ENCODE results near the gene NUP205.
A peak's percentile ranks its signal among the peaks of the same experiment; 100 is the strongest.
"Not testable (repeated sequence)": the region's sequence is repeated elsewhere in the genome, so short reads cannot be mapped to it uniquely, and the experiment has no call there.

NUP205 gene

DNA sequence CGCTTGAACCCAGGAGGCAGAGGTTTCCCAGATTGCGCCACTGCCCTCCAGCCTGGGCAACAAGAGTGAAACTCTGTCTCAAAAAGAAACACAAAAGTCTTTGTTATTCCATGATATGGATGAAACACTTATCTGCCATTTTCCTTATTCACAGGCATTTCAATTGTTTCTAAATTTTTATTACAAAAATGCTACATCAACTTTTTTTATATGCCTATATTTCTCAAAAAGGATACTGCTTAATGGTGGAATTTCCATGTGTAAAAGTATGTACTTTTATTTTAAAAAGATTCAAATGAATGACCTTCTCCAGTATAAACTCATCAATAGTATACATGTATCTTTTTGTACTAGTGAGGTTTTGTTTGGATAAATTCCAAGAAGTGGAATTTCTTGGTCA lies 62.7 kb downstream of the NUP205 start:
- DNase-seq (ENCODE audit: low read depth) = no peak

DNA sequence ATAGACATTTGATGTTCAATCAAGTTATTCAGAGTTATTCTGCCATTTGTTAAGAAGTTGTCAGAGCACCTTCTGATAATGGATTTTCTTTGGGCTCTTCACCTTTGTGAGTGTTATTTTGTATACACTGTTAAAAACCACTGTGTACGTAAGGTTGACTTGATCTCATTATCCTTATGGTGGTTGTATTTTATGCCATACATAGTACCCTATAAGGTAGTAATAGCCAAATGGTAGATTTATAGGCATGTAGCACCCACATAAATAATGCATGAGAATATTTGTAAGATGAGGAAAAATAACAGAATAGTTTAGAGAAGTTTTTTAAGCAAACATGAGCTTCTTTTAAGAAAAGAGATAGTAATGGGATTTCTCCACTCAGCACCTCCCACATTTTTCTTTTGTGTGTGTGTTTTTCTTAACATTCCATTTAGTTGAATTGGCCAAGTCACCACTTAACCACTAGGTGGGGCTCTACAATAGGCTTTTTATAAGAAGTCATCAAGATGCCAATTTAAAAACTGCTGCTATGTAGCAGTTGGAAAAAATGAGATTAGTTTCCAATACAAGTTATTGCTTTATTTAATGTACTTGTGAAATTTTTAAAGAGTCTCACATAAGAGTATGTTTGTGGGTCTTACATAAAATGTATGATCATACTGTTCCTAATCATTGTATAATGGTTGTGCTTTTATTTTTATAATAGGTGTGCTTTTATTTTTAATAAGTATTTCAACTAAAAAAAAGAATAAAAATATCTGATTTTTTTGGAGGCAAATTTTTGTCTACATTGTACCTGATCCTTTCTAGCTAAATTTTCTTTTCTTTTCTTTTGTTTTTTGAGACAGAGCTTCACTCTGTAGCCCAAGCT lies 63.5 kb downstream of the NUP205 start:
- peak; percentile 90 for DNase-seq (ENCODE audit: low read depth)

DNA sequence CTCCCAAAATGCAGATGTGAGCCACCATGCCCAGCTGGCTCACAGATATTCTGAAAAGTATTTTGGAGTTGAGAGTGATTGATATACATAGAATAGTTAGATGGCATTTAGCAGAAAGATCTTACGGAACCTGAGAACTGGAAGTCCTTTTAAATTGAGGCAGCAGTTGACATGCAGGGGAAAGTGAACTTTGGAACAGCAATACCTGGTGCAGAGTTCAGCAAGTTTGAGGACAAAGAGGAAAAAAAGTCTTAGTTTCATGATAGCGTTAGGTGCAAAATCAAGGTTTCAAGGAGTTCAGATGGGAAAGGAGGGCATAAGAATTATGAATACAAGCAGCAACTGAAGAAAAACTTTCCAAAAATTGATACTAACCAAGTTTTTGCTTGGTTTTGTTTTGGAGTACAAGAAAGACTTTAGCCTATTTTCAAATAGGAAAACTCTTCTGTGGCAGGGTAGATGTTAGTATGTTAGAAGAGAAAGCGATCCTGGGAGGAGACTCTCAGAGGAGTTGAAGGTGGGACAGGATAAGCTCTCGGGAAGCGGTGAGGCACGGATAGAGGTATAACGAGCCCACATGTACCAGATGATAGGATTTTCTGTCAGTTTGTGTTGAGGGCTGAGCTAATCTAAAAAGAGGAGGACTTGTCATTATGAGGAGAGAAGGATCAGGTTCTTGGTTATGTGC lies 76.6 kb downstream of the NUP205 start:
- DNase-seq (ENCODE audit: low read depth) = no peak

DNA sequence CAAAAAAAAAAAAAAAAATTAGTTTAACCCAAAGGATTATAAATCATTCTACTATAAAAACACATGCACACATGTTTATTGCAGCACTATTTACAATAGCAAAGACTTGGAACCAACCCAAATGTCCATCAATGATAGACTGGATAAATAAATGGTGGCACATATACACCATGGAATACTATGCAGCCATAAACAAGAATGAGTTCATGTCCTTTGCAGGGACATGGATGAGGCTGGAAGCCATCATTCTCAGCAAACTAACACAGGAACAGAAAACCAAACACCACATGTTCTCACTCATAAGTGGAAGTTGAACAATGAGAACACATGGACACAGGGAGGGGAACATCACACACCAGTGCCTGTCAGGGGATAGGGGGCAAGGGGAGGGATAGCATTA lies 82.0 kb downstream of the NUP205 start:
- DNase-seq (ENCODE audit: low read depth) = not testable (repeated sequence)

DNA sequence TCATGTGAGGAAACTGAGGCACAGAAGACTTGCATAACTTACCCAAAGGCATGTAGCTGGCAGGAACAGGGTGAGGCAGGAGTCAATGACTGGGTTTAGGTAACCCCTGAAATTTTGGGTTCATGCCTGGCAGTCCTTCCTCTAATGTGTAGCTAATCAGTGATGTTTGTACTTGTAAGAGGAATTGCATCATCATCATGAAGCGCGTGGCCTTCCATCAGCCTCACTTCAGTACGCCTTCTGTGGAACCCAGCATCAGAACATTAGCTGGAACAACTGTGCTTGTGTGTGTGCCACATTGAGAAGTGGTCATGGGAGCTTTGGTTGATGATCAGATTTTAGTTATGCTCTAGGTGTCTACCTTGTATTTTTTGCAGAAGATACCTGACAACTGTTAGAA lies 86.4 kb downstream of the NUP205 start:
- DNase-seq (ENCODE audit: low read depth) = no peak

DNA sequence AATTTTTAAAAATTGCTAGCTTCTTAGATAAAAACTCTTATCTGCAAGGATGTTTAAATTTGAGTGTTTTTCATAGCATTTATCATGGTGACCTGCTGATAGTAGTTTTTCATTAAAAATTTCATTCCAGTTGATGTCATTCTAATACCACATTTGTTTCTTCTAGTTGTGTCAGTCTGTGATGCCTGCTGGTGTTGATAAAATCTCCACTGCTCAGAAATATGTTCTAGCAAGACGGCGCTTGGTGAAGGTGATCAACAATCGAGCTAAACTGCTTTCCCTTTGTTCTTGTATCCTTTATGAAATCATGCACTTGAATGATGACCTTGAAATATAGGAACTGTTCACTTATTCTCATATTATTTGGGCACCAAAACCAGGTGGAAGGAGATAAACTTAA lies 87.0 kb downstream of the NUP205 start:
- DNase-seq (ENCODE audit: low read depth) = no peak

DNA sequence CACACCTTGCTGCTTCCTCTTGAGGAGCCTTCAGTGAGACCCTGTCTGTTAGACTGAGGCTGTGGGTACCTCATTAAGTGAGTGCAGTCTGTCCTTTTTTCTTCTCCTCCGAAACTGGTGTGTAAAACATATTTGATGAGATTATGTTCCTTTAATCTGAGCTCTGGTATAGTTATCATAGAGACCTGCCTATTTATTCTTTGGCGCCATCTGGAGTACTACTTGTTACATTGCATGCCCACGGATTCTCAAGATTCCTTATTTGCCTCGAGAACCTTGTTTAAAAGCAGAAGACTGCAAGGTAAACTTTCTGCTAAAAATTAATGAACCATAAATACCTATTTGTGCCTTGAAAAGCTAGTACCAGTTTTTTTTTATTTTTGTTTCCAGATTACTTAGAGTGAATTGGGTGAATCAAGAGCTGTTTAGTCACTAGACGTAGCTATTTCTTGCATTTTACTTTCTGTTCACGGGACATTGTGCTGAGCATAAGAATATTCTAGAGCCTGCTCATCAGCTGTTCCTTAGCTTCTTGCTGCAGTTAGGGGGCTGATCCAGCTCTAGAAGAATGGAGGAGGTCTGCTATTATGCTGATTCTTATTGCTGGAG lies 87.7 kb downstream of the NUP205 start:
- peak; percentile 69 for DNase-seq (ENCODE audit: low read depth)

DNA sequence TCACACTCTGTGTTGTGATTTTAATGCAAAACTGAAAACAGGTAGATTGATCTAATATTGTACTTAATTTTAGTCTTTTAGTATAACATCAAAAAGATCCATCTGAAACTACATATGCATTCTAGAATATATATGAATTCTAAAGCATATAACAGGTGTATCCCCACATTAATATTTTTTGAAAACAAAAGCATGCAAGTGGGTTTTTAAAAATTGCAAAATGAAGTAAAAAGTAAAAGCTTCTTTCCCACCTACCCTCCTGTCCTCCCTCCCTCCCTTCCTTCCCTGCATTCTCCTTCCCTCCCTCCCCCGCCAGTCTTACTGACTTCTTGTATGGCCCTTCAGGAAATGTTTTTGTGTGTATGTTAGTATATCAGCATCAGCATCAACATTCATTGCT lies 90.0 kb downstream of the NUP205 start:
- DNase-seq (ENCODE audit: low read depth) = no peak

DNA sequence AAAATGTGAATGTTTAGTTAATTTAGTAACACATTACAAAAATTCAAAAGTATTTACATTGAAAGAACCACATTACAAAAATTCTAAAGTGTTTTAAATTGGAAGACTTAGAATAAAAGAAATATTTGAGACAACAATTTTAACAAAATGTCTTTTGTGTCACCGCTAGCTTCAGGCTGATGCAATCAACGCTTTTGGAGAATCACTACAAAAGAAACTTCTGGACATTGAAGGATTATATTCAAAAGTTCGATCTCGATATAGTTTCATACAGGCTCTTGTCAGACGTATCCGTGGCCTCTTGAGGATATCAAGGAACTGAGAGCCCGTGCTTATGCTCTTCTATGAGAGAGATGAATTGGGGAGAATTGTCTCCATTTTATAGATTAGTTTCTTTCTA lies 90.5 kb downstream of the NUP205 start:
- DNase-seq (ENCODE audit: low read depth) = no peak

DNA sequence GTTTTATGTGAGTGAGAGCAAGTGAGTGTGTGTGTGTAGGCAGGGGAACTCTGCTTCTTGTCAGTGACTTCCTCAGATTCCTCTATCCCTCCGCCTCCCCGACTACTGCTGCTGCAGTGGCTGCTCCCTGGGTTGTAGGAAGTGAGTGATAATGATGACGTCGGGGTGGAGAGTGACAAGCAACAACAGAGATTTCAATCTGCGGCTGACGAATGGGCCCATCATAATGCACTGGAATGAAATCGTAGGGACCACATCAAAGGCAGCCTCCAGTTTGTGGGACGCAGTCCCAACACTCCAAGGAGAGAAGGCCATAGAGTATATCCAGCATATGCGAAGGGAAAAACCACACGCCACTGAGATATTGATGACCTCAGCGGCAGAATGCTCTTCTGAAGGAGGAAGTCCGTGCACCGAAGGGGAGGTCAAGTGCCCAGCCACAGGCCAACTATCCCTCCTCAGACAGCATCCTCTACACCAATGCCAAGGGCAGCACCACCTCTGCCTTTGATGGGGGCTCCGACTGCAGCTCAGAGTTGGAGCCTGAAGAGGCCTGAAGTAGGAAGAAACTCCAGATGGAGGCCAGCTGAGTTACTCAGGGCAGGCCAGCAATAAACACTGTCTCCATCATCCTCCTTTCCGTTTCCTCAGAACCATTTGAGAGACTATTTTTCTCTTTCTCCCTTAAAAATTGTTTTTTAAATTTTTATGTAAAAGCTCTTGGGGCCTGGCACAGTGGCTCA lies 93.3 kb downstream of the NUP205 start:
- DNase-seq (ENCODE audit: low read depth) = peak; percentile 77

DNA sequence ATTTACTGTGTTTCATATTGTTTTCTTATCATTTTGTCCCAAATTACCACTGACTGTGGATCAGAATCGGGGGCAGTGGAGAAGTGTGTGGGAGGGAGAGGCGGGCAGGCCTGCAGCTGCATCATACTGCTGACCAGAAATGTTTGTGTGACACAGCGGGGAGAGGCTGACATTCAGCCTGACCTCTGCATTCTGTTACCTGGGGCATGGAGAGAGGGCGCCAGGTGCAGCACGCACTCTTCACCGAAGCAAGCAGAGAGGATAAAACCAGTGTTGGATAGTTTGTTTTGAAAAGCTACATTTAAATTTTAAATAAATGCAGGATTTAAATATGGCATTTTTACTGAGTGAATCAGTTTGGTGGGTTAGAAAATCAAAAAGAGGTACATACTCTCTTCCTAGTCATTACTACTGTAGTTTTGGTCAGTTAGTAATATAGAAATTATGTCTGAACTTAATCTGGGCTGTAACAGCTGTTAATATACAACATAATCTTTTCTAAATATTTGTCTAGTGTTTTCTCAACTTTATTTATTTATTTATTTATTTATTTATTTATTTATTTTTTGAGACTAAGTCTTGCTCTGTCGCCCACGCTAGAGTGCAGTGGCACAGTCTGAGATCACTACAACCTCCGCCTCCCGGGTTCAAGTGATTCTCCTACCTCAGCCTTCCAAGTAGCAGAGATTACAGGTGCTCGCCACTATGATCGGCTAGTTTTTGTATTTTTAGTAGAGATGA lies 95.8 kb downstream of the NUP205 start:
- DNase-seq (ENCODE audit: low read depth) = no peak

DNA sequence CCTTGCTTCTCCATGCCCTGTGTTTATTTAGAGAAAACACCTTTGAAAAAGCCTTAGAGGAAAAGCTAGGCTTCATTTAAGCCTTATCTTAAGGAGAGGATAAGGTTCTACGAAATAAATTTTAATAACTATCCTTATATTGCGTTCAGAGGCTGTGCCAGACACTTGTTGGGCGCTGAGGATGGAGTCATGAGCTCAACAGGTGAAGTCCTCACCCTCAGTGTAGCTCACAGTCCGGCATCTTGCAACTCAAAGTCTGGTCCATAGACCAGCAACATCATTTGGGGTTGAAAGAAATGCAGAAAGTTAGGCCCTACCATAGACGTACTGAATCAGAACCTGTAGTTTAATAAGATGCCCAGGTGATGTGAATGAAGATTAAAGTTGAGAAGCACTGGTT lies 100.8 kb downstream of the NUP205 start:
- no peak for DNase-seq (ENCODE audit: low read depth)

DNA sequence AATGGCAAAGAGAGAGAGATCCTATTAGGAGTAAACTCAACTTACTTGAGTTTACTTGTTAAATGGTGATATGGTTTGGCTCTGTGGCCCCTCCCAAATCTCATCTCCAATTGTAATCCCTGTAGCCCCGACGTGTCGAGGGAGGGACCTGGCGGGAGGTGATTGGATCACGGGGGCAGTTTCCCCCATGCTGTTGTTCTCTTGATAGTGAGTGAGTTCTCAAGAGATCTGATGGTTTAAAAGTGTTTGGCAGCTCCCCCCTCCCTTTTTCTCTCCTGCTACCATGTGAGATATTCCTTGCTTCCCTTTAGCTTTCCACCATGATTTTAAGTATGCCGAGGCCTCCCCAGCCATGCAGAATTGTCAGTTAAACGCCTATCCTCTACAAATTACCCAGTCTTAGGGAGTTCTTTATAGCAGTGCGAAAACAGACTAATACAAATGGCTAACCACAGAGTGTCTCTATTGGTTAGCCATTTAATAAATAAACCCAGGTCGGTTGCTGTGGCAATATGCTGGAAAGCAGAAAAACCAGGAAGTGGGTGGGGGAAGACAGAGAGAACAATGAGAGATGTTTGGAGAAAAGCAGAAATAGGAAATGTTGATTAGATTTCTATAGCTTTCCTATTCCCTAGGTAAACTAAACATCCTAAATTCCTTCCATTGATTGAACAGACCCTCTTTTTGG lies 101.6 kb downstream of the NUP205 start:
- DNase-seq (ENCODE audit: low read depth) = no peak

DNA sequence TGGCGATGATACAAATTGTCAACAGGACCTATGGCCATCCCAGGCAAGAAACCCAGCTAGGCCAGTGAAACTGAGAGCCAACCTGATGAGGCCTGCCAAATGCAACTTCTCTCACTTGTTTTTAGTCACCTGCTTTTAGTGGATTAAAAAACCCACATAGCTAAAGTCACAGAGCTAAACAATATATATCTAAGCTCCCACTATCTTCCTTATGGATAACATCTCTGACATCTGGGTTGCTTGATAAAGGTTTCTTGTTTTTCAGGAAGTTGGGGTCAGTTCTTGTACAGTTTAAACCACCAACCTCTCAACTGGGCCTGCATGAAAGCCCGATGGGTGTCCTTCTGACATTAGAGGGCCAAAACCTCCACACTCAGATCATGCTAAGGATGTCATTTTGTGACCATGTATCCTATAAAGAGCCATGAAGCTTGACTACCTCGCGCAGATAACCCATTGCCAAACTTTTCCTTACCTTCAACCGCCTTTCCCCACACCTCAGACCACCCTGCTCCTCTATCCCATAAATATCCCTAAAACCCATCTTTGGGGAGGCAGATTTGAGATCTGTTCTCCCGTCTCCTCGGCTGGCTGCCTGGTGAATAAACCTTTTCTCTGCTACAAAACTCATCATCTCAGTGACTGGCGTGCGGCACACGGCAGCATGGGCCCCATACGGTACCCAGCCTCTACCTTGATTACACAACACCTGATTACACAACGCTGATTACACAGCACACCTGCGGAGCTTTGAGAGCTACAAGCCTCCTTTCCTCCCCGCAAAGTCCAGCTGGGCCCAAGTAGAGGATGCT lies 103.8 kb downstream of the NUP205 start:
- DNase-seq (ENCODE audit: low read depth) = no peak

DNA sequence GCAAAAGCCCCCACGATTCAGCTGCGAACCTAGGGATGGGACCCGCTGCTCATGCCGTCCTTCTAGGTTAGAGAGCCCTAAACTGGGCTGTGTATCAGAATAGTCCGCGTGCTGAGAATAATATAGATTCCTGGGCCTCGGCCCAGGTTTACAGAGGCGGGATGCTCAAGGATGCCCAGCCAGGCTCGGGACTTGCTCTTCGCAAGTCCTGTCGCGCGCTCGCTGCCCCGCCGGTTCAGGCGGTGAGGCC lies 104.3 kb downstream of the NUP205 start:
- no peak for DNase-seq (ENCODE audit: low read depth)

DNA sequence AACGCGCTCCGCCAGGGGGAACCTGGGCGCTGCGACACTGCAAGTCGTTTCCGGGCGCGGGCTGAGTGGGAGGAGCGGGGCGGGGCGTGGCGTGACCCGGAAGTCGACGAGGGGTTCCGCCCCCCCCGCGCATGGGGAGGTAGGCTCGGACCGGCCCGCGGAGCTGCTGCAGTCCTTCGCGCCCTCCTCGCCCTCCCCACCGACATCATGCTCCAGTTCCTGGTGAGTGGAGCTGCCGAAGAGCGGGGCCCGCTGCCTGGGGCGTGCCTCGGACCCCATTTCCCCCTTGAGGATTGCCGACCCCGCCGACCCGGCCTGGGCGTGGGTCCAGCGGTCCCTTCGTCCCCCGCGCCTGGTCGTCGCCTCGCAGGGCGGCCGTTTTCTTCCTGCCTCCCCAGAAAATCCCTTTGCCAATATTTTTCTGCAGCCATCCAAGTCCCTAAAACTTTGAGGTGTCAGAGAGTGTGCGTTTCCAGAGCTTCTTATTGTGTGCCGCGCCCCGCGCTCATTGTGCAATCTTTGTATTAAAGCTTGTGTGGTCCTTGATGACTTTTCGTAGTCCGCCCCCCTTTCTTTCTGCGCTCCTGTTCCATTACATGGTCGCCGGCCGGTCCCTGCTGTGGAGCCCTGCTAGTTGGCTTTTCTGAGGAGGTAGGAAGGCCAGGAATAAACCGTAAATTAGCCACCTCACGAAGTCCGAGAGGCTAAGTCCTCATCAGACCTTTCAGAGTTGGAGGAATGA lies 104.8 kb downstream of the NUP205 start, which contains the start of gene STMP1:
Gene STMP1, plus strand, starts transcription at position 142 of the 742 bp plus-strand sequence.
- DNase-seq (ENCODE audit: low read depth) = peak; percentile 95

DNA sequence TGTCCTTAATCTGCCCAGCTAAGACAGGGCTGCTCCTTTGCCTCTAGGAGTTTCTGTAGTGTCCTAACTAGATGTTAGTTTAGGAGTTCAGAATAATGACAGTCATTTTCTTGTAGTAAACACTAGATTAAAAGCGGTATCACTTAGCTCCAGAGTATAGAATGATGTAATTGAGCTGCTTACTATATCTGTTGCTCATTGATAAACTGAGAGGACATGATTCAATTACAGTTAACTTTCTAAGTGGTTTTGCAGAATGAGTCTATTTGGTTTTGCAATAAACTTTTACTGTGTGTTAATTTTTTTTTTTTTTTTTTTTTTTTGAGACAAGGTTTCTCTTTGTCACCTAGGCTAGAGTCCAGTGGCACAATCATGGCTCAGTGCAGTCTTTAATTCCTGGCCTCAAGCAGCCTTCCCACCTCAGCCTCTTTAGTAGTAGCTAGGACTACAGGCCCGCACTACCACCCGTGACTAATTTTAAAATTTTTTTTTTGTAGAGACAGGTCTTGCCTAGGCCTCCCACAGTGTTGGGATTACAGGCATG lies 106.4 kb downstream of the NUP205 start:
- DNase-seq (ENCODE audit: low read depth) = peak; percentile 66

DNA sequence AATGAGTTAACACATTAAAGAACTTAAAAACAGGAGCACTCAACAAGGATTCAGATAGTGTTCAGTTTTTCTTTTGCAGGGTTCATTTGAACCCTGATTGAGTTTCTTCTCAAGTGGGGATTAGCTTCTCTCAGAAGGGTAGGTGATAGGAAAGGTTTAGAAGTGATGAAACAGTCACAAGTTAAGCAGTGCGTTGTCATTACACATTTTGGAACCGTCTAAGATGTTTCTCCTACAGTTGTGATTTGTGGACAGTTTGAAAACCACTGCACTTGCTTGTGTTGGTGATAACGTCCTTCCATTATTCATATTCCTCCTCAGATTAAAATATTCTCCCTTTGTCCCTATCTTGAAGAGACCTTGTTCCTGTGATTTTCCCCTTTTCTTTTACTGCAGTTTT lies 107.3 kb downstream of the NUP205 start:
- DNase-seq (ENCODE audit: low read depth) = no peak

DNA sequence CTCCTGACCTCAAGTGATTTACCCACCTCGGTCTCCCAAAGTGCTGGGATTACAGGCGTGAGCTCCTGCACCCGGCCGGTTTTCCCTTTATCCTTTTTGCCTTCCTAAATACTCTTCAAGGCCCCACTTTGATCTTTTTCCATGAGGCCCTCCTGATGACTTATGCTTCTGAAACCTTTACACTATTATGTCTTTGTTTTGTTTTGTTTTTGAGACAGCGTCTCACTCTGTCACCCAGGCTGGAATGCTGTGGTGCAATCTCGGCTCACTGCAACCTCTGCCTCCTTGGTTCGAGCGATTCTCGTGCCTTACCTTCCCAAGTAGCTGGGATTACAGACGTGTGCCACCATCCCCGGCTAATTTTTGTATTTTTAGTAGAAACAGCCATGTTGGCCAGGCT lies 108.4 kb downstream of the NUP205 start:
- DNase-seq (ENCODE audit: low read depth) = peak; percentile 34
